HepG2 (cell line): Measurements from ENCODE around the gene NFS1. TPM values are rescaled to one million over a fixed set of nuclear protein-coding genes. Genes with fewer than 3 reads are reported as not detected.
A peak's percentile ranks its signal among the peaks of the same experiment; 100 is the strongest.

ENCODE experiments used
- DMAP1 ChIP-seq: IDR thresholded peaks from 2 replicates; pipeline ENCODE4 v1.6.1; 2016
- DNMT3B ChIP-seq: conservative IDR thresholded peaks from 2 replicates; pipeline ENCODE4 v1.6.1; 2016; ENCODE audit warnings: missing biosample characterization, control low read depth
- HBP1 ChIP-seq: IDR thresholded peaks from 2 replicates; pipeline ENCODE4 v1.6.1; 2016; ENCODE audit warnings: low read depth, control low read depth
- HMGA1 ChIP-seq: sonication (generic); formaldehyde crosslinking; conservative IDR thresholded peaks from 2 replicates; pipeline ENCODE4 v1.4.0; 2020; ENCODE audit warnings: missing genetic modification reagents
- HNRNPL ChIP-seq: fragments of 200-400 bp; formaldehyde crosslinking; IDR thresholded peaks from 2 replicates; pipeline ENCODE4 v1.6.1; 2017; ENCODE audit warnings: mild to moderate bottlenecking, low read depth, low read length
- MAZ ChIP-seq, 2 experiments: sonication (generic) in 1 of 2; formaldehyde crosslinking in 1 of 2; IDR thresholded peaks; 2 replicates each; pipeline versions ENCODE4 v1.5.0 to v1.6.1; 2012 to 2020; ENCODE audit warnings: low read depth in 2 of 2, mild to moderate bottlenecking in 2 of 2, borderline replicate concordance in 1 of 2, improper control_type of control experiment in 1 of 2, low read length in 1 of 2, missing genetic modification reagents in 1 of 2, moderate library complexity in 1 of 2
- MTA3 ChIP-seq: sonication (generic); formaldehyde crosslinking; IDR thresholded peaks from 2 replicates; pipeline ENCODE4 v1.4.0; 2020; ENCODE audit warnings: missing genetic modification reagents
- NKX3-1 ChIP-seq: sonication (generic); formaldehyde crosslinking; IDR thresholded peaks from 2 replicates; pipeline ENCODE4 v1.5.0; 2020; ENCODE audit warnings: missing genetic modification reagents
- PAF1 ChIP-seq: IDR thresholded peaks from 2 replicates; pipeline ENCODE4 v1.6.1; 2016; ENCODE audit warnings: missing genetic modification reagents, missing compliant biosample characterization
- POLR2AphosphoS2 ChIP-seq: IDR thresholded peaks from 2 replicates; pipeline ENCODE4 v1.6.1; 2011; ENCODE audit warnings: low read depth, low read length, improper control_type of control experiment
- RAD21 ChIP-seq: fragments of 450-650 bp; formaldehyde crosslinking; IDR thresholded peaks from 2 replicates; pipeline ENCODE4 v1.5.0; 2020; ENCODE audit warnings: mild to moderate bottlenecking
- RBM22 ChIP-seq: fragments of 200-400 bp; formaldehyde crosslinking; optimal IDR thresholded peaks from 2 replicates; pipeline ENCODE3; 2017; ENCODE audit warnings: mild to moderate bottlenecking, low read length, moderate library complexity
- RELA ChIP-seq: sonication (generic); formaldehyde crosslinking; IDR thresholded peaks from 2 replicates; pipeline ENCODE4 v1.4.0; 2020; ENCODE audit warnings: missing genetic modification reagents
- REST ChIP-seq, 2 experiments: IDR thresholded peaks; 2 replicates each; pipeline ENCODE4 v1.6.1; 2011 to 2012; ENCODE audit warnings: low read length in 2 of 2, borderline replicate concordance in 1 of 2, low read depth in 1 of 2, mild to moderate bottlenecking in 1 of 2, moderate library complexity in 1 of 2
- TBP ChIP-seq: sonication (generic); formaldehyde crosslinking; IDR thresholded peaks from 2 replicates; pipeline ENCODE4 v1.5.0; 2020; ENCODE audit warnings: missing genetic modification reagents
- ZFP90 ChIP-seq: sonication (generic); formaldehyde crosslinking; IDR thresholded peaks from 2 replicates; pipeline ENCODE4 v1.8.0; 2022; ENCODE audit warnings: missing genetic modification reagents, mild to moderate bottlenecking, inconsistent platforms, borderline replicate concordance
- ZFX ChIP-seq: sonication (generic); formaldehyde crosslinking; IDR thresholded peaks from 2 replicates; pipeline ENCODE4 v1.4.0; 2020; ENCODE audit warnings: mild to moderate bottlenecking, low read depth, missing genetic modification reagents, moderate library complexity
- ZNF10 ChIP-seq: sonication (generic); formaldehyde crosslinking; IDR thresholded peaks from 2 replicates; pipeline ENCODE4 v1.4.0; 2020; ENCODE audit warnings: mild to moderate bottlenecking, low read depth, missing genetic modification reagents, borderline replicate concordance
- ZNF136 ChIP-seq: sonication (generic); formaldehyde crosslinking; IDR thresholded peaks from 2 replicates; pipeline ENCODE4 v1.8.1; 2022; ENCODE audit warnings: low read depth, mild to moderate bottlenecking, moderate library complexity, missing genetic modification reagents
- ZNF354B ChIP-seq: sonication (generic); formaldehyde crosslinking; IDR thresholded peaks from 2 replicates; pipeline ENCODE4 v1.8.0; 2022; ENCODE audit warnings: mild to moderate bottlenecking, missing genetic modification reagents
- ZNF430 ChIP-seq: sonication (generic); formaldehyde crosslinking; IDR thresholded peaks from 2 replicates; pipeline ENCODE4 v1.9.0; 2021; ENCODE audit warnings: mild to moderate bottlenecking, missing genetic modification reagents
- ZNF496 ChIP-seq: sonication (generic); formaldehyde crosslinking; IDR thresholded peaks from 2 replicates; pipeline ENCODE4 v1.8.1; 2023; ENCODE audit warnings: mild to moderate bottlenecking, moderate library complexity, missing genetic modification reagents; ENCODE audit not compliant: insufficient replicate concordance
- ZNF598 ChIP-seq: sonication (generic); formaldehyde crosslinking; IDR thresholded peaks from 2 replicates; pipeline ENCODE4 v1.5.1; 2020; ENCODE audit warnings: mild to moderate bottlenecking, missing genetic modification reagents, borderline replicate concordance
- ZNF629 ChIP-seq: sonication (generic); formaldehyde crosslinking; conservative IDR thresholded peaks from 2 replicates; pipeline ENCODE4 v1.5.0; 2020; ENCODE audit warnings: missing genetic modification reagents
- polyA plus RNA-seq, 8 experiments: library from polyadenylated mRNA; depleted of rRNA in 3 of 8; stranded (reverse) in 7 of 8; unstranded in 1 of 8; fragments of >200 nt; fragmentation: Illumina TruSeq in 4 of 8; extraction: Trizol in 4 of 8; gene quantifications; 2 replicates each; pipeline versions ENCODE4 v1.2.1 to v1.2.3, GENCODE V29; 2011 to 2016; ENCODE audit warnings: low read depth in 4 of 8, missing spikeins in 1 of 8, mixed read lengths in 1 of 8; ENCODE audit not compliant: insufficient read depth in 1 of 8
- total RNA-seq, 5 experiments: library from RNA; depleted of rRNA; stranded (reverse); fragments of >200 nt; fragmentation: Illumina TruSeq; extraction: Trizol; gene quantifications; 2 replicates each; pipeline ENCODE4 v1.2.3, GENCODE V29; 2016; ENCODE audit warnings: low read depth in 1 of 5
- TF ChIP-seq, protein P1 (sequence below): sonication (generic); formaldehyde crosslinking; IDR thresholded peaks from 2 replicates; pipeline ENCODE4 v1.4.0; 2020; ENCODE audit warnings: mild to moderate bottlenecking, missing genetic modification reagents

Gene NFS1
- total and polyA plus RNA-seq, 2 of the 13 experiments (the other 11 are each of a cell fraction or from before 2014, with no cell fraction given): 65.9 to 88.1 TPM

DNA sequence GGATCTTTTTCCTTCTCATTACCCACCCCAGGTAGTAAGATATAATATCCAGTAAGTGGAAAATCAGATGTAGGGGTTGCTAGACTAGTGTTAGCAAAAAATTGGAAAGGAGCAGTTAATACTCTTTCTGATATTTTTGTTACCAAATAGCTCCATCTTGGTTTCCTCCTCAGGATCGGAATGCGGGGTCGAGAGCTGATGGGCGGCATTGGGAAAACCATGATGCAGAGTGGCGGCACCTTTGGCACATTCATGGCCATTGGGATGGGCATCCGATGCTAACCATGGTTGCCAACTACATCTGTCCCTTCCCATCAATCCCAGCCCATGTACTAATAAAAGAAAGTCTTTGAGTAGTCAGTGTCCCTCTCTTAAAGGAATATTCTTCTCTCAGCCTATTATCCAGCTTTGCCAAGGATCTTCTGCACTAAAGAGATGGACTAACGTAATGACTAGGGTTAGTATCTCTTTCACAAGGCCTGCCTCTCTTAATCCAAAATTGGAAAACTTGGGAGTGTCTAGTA, 1.5 kb upstream of the NFS1 start (continued):
- TF ChIP-seq ZNF629 (CRISPR knock-in tag) (no peak), RELA (CRISPR knock-in tag) (no peak), ZFX (CRISPR knock-in tag) (no peak), NKX3-1 (CRISPR knock-in tag) (no peak), POLR2AphosphoS2 (no peak), RAD21 (CRISPR knock-in tag) (0 out of 2 replicates have a peak, but pooled peaks have one; percentile 32), ZFP90 (CRISPR knock-in tag) (no peak), MAZ (IDR thresholded peaks at IDR 0.05; ENCODE audit: borderline replicate concordance, low read depth, low read length) (no peak), MAZ (CRISPR knock-in tag; IDR thresholded peaks at IDR 0.05; ENCODE audit: low read depth) (no peak), ZNF136 (CRISPR knock-in tag) (0 out of 2 replicates have a peak, but pooled peaks have one; percentile 61), ZNF496 (CRISPR knock-in tag) (no peak), HMGA1 (CRISPR knock-in tag) (no peak), HNRNPL (no peak), TBP (CRISPR knock-in tag) (no peak), REST (IDR thresholded peaks at IDR 0.05; ENCODE audit: borderline replicate concordance in 1 of 2, low read depth in 1 of 2, low read length in 2 of 2) (no peak), HBP1 (CRISPR knock-in tag) (0 out of 2 replicates have a peak, but pooled peaks have one; percentile 56), ZNF10 (no peak), DNMT3B (CRISPR knock-in tag) (no peak), ZNF430 (CRISPR knock-in tag) (peak; percentile 42; the same call in 1 of the 2 replicates), DMAP1 (no peak), MTA3 (CRISPR knock-in tag) (no peak), PAF1 (peak; percentile 30; the same call in 1 of the 2 replicates), ZNF354B (CRISPR knock-in tag) (no peak), ZNF598 (CRISPR knock-in tag) (peak; percentile 60; the same call in 1 of the 2 replicates), RBM22 (peak; percentile 96)
- TF ChIP-seq, protein P1, sequence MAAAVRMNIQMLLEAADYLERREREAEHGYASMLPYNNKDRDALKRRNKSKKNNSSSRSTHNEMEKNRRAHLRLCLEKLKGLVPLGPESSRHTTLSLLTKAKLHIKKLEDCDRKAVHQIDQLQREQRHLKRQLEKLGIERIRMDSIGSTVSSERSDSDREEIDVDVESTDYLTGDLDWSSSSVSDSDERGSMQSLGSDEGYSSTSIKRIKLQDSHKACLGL (CRISPR knock-in tag): no peak
